ENCODE results near the gene PLCL1. TPM values are rescaled to one million over a fixed set of nuclear protein-coding genes. Genes with fewer than 3 reads are reported as not detected.

Gene PLCL1
- total and polyA plus RNA-seq, 2 donors from 2014 or later, result 13.6 to 14.7 TPM

- no peak overlapping the region for H3K27ac ChIP-seq (ENCODE audit: low read depth in 2 of 2, low read length in 2 of 2)
- H3K4me1 ChIP-seq (ENCODE audit: control insufficient read depth in 2 of 3, insufficient read depth in 2 of 3, low read depth in 1 of 3, low read length in 3 of 3), result peaks cover 0 to 4% (median 4%) of the 10 kb centered on the region in 3 donors
- FAIRE-seq, result no peak
- no peaks in the 10 kb centered on the region for H3K36me3 ChIP-seq (ENCODE audit: control insufficient read depth in 2 of 3, insufficient read depth in 3 of 3, low read length in 3 of 3)
- no peak overlapping the region for H3K9ac ChIP-seq (ENCODE audit: low read length in 3 of 3)
- H3K4me3 ChIP-seq (ENCODE audit: low read length in 3 of 3), result no peak overlapping the region
- intact Hi-C loops (cut with DNase I), result no loop called here
- no peaks in the 10 kb centered on the region for H3K9me3 ChIP-seq (ENCODE audit: control insufficient read depth in 2 of 3, insufficient read depth in 1 of 3, low read length in 3 of 3)
- H3K27me3 ChIP-seq (ENCODE audit: control insufficient read depth, insufficient read depth, low read length), result no peaks in the 10 kb centered on the region
- DNase-seq, result no peak
- TF ChIP-seq CTCF (IDR thresholded peaks at IDR 0.05; ENCODE audit: borderline replicate concordance, extremely low read depth, insufficient read depth), result no peak
These were observed 79.1 kb downstream of the PLCL1 start for GRCh38 chr2:197883354-197884032.

GRCh38 chr2:197884252-197884651 is 79.9 kb downstream of the PLCL1 start:
- no peak for FAIRE-seq
- H3K9me3 ChIP-seq (ENCODE audit: control insufficient read depth in 2 of 3, insufficient read depth in 1 of 3, low read length in 3 of 3), result no peaks in the 10 kb centered on the region
- intact Hi-C loops (cut with DNase I), result no loop called here

GRCh38 chr2:197885126-197885525 is 80.7 kb downstream of the PLCL1 start:
- no peak for FAIRE-seq
- no peak overlapping the region for H3K27ac ChIP-seq (ENCODE audit: low read depth in 2 of 2, low read length in 2 of 2)
- no peak for DNase-seq

More at GRCh38 chr2:197884252-197884651, 79.9 kb downstream of the PLCL1 start:
- Histone ChIP-seq H3K36me3 (ENCODE audit: control insufficient read depth in 2 of 3, insufficient read depth in 3 of 3, low read length in 3 of 3) (no peaks in the 10 kb centered on the region), H3K27me3 (ENCODE audit: control insufficient read depth, insufficient read depth, low read length) (no peaks in the 10 kb centered on the region), H3K27ac (ENCODE audit: low read depth in 2 of 2, low read length in 2 of 2) (no peak overlapping the region), H3K9ac (ENCODE audit: low read length in 3 of 3) (no peak overlapping the region), H3K4me3 (ENCODE audit: low read length in 3 of 3) (no peak overlapping the region), H3K4me1 (ENCODE audit: control insufficient read depth in 2 of 3, insufficient read depth in 2 of 3, low read depth in 1 of 3, low read length in 3 of 3) (peaks cover 0 to 3% (median 0%) of the 10 kb centered on the region in 3 donors)
- no peak for DNase-seq
- TF ChIP-seq CTCF (IDR thresholded peaks at IDR 0.05; ENCODE audit: borderline replicate concordance, extremely low read depth, insufficient read depth), result no peak

More at GRCh38 chr2:197885126-197885525, 80.7 kb downstream of the PLCL1 start:
- Histone ChIP-seq H3K27me3 (ENCODE audit: control insufficient read depth, insufficient read depth, low read length) (no peaks in the 10 kb centered on the region), H3K9ac (ENCODE audit: low read length in 3 of 3) (no peak overlapping the region), H3K4me3 (ENCODE audit: low read length in 3 of 3) (no peak overlapping the region), H3K9me3 (ENCODE audit: control insufficient read depth in 2 of 3, insufficient read depth in 1 of 3, low read length in 3 of 3) (no peaks in the 10 kb centered on the region), H3K36me3 (ENCODE audit: control insufficient read depth in 2 of 3, insufficient read depth in 3 of 3, low read length in 3 of 3) (no peaks in the 10 kb centered on the region), H3K4me1 (ENCODE audit: control insufficient read depth in 2 of 3, insufficient read depth in 2 of 3, low read depth in 1 of 3, low read length in 3 of 3) (peaks cover 0 to 3% (median 0%) of the 10 kb centered on the region in 3 donors)
- intact Hi-C loops (cut with DNase I), result no loop called here
- no peak for TF ChIP-seq CTCF (IDR thresholded peaks at IDR 0.05; ENCODE audit: borderline replicate concordance, extremely low read depth, insufficient read depth)

All from kidney (tissue), 14 donors.